Colonic mucosa (tissue), 4 donors: ENCODE data around the gene SLC39A10. TPM values are rescaled to one million over a fixed set of nuclear protein-coding genes. Genes with fewer than 3 reads are reported as not detected.
"Not testable (repeated sequence)": the region's sequence is repeated elsewhere in the genome, so short reads cannot be mapped to it uniquely, and the experiment has no call there.

ENCODE experiments used
- DNase-seq: peaks from one replicate; pipeline ENCODE4 v3.0.0-alpha.2; 2020
- H3K27ac ChIP-seq: fragments of 200-600 bp; one replicate; pipeline ENCODE4 v1.8.0; 2021
- H3K27me3 ChIP-seq: fragments of 200-600 bp; one replicate; pipeline ENCODE4 v1.8.0; 2021
- H3K36me3 ChIP-seq: fragments of 200-600 bp; one replicate; pipeline ENCODE4 v1.8.0; 2021
- H3K4me1 ChIP-seq: fragments of 200-600 bp; one replicate; pipeline ENCODE4 v1.8.0; 2021; ENCODE audit warnings: mild to moderate bottlenecking
- H3K4me3 ChIP-seq: fragments of 200-600 bp; one replicate; pipeline ENCODE4 v1.8.0; 2021
- H3K9ac ChIP-seq, 2 donors: one replicate each; pipeline ENCODE4 v1.7.0; 2013; ENCODE audit warnings: control low read depth in 2 of 2, low read depth in 2 of 2, low read length in 2 of 2
- H3K9me3 ChIP-seq: fragments of 200-600 bp; one replicate; pipeline ENCODE4 v1.8.0; 2021
- intact Hi-C: fragments of 100-400 bp; cut with DNase I; formaldehyde crosslinking; loops from one replicate; pipeline ENCODE4 v1.14.1; 2022
- total RNA-seq, 2 donors: library from RNA; stranded (reverse); fragmentation: NEBNext Ultra II Directional in 1 of 2; extraction: Animal tissue kit (Norgen Biotek cat#: 25700) in 1 of 2; gene quantifications; one replicate each; pipeline ENCODE4 v1.2.1, GENCODE V29; 2021
- TF ChIP-seq, protein P1 (sequence below): fragments of 200-600 bp; IDR thresholded peaks from one replicate; pipeline ENCODE4 v1.8.0; 2022; ENCODE audit warnings: antibody characterized with exemption, mild to moderate bottlenecking
- donor health status: healthy.
- donor health status: DM: no; HTN: no; CAD: no.
- donor health status: DM: no; HTN: no; CAD: no.

Gene SLC39A10
- total RNA-seq, 2 donors from 2014 or later: 12.8 to 16.5 TPM

DNA sequence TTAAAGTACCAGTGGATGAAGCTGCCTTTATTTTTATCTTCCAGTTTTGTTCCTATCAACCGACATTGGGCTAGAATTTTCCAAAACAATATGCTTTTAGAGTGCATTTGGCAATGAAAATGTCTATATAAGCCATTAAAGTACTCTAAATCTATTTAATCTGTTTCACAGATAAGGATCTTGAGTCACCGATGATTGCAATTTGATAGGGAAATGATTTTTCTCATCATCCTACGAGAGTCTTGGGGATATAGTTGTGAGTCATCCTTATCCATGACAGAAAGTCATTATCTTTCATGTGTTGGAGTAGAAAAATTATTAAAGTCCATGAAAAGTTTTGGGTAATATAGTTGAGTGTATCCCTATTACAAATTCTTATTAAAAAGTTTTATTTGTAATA is 26.1 kb downstream of the SLC39A10 start:
- Histone ChIP-seq H3K36me3 (no peaks in the 10 kb centered on the region), H3K9ac (no peak overlapping the region), H3K4me1 (no peaks in the 10 kb centered on the region), H3K27me3 (no peaks in the 10 kb centered on the region), H3K9me3 (no peaks in the 10 kb centered on the region), H3K4me3 (no peak overlapping the region), H3K27ac (no peak overlapping the region)
- no peak for DNase-seq
- TF ChIP-seq, protein P1, sequence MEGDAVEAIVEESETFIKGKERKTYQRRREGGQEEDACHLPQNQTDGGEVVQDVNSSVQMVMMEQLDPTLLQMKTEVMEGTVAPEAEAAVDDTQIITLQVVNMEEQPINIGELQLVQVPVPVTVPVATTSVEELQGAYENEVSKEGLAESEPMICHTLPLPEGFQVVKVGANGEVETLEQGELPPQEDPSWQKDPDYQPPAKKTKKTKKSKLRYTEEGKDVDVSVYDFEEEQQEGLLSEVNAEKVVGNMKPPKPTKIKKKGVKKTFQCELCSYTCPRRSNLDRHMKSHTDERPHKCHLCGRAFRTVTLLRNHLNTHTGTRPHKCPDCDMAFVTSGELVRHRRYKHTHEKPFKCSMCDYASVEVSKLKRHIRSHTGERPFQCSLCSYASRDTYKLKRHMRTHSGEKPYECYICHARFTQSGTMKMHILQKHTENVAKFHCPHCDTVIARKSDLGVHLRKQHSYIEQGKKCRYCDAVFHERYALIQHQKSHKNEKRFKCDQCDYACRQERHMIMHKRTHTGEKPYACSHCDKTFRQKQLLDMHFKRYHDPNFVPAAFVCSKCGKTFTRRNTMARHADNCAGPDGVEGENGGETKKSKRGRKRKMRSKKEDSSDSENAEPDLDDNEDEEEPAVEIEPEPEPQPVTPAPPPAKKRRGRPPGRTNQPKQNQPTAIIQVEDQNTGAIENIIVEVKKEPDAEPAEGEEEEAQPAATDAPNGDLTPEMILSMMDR: no peak
- intact Hi-C loops: no loop called here

GRCh38 chr2:195686564-195686963 is 29.5 kb downstream of the SLC39A10 start:
- Histone ChIP-seq H3K9me3 (no peaks in the 10 kb centered on the region), H3K4me3 (no peak overlapping the region), H3K36me3 (no peaks in the 10 kb centered on the region), H3K4me1 (no peaks in the 10 kb centered on the region), H3K9ac (no peak overlapping the region), H3K27ac (no peak overlapping the region), H3K27me3 (no peaks in the 10 kb centered on the region)
- intact Hi-C loops: no loop called here
- DNase-seq: no peak
- TF ChIP-seq, protein P1: no peak

- no peak overlapping the region for H3K4me3 ChIP-seq
- H3K9ac ChIP-seq: no peak overlapping the region
- no peak for DNase-seq
- no peaks in the 10 kb centered on the region for H3K27me3 ChIP-seq
- H3K9me3 ChIP-seq: no peaks in the 10 kb centered on the region
- TF ChIP-seq, protein P1: no peak
- H3K36me3 ChIP-seq: no peaks in the 10 kb centered on the region
- H3K4me1 ChIP-seq: no peaks in the 10 kb centered on the region
- no peak overlapping the region for H3K27ac ChIP-seq
- intact Hi-C loops: no loop called here
These were observed 30.5 kb downstream of the SLC39A10 start for GRCh38 chr2:195687320-195688086.

DNA sequence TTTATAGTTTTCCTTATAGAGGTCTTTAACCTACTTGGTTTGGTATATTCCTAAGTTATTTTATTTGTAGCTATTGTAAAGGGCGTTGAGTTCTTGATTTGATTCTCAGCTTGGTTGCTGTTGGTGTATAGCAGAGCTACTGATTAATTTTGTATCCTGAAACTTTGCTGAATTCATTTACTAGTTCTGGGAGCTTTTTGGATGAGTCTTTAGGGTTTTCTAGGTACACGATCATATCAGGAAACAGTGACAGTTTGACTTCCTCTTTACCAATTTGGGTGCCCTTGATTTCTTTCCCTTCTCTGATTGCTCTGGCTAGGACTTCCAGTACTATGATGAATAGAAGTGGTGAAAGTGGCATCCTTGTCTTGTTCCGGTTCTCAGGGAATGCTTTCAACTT is 35.5 kb downstream of the SLC39A10 start:
- DNase-seq, H3K4me3 ChIP-seq, H3K9ac ChIP-seq, intact Hi-C loops, H3K4me1 ChIP-seq, H3K27ac ChIP-seq, H3K36me3 ChIP-seq, H3K27me3 ChIP-seq, H3K9me3 ChIP-seq: not testable (repeated sequence)

DNA sequence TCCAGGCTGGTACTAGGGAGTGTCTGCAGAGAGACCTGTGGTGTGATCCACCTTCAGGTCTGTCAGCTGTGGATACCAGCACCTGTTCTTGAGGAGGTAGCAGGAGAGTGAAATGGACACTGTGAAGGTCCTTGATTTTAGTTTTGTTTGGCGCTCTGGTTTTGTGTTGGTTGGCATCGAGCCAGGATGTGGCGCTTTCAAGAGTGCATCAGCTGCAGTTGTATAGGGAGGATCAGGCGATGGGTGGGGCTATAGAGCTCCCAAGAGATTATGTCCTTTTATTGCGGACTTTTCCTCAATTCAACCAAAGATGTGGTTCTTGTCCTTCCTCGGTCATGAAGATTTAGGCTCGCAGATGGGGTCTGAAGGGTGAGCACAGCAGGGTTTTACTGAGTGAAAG is 37.5 kb downstream of the SLC39A10 start:
- no peak overlapping the region for H3K9ac ChIP-seq
- TF ChIP-seq, protein P1: no peak
- H3K36me3 ChIP-seq: no peaks in the 10 kb centered on the region
- no peaks in the 10 kb centered on the region for H3K9me3 ChIP-seq
- no peak overlapping the region for H3K27ac ChIP-seq
- no peak overlapping the region for H3K4me3 ChIP-seq
- DNase-seq: no peak
- no peaks in the 10 kb centered on the region for H3K4me1 ChIP-seq
- intact Hi-C loops: no loop called here
- H3K27me3 ChIP-seq: no peaks in the 10 kb centered on the region

DNA sequence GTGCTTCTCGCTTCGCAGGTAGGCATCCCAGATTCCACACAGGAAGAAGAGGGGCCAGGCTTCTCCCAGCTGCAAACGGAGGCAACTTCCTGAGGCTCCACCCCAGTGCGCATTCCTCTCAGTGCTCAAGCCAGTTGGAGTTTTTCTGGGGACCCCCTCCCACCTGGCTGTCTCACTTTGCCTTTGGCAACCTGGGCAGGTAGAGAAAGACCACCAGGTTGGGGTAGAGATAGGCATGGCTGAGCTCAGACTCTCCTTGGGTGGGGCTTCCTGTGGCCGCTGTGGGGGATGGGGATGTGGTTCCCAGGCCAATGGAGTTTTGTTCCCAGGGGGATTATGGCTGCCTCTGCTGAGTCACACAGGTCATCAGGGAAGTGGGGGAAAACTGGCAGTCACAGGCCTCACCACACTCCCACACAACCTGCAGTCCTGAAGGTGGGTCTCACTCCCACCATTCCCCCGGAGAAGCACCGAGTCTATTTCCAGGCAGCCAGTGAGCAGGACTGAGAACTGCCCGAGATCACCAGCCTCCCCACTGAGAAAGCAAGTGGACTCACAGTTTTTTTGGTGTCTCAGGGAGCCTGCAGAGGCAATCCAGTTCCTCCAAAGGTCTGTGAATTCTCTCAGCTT is 38.1 kb downstream of the SLC39A10 start:
- TF ChIP-seq, protein P1: no peak
- H3K27ac ChIP-seq: no peak overlapping the region
- DNase-seq: no peak
- no peaks in the 10 kb centered on the region for H3K36me3 ChIP-seq
- no peaks in the 10 kb centered on the region for H3K4me1 ChIP-seq
- no peak overlapping the region for H3K9ac ChIP-seq
- no peaks in the 10 kb centered on the region for H3K27me3 ChIP-seq
- no peak overlapping the region for H3K4me3 ChIP-seq
- intact Hi-C loops: no loop called here
- peaks cover 1% of the 10 kb centered on the region for H3K9me3 ChIP-seq
